GM18858 (cell line): ENCODE results near the gene SLIT3.
"Not testable (repeated sequence)": the region's sequence is repeated elsewhere in the genome, so short reads cannot be mapped to it uniquely, and the experiment has no call there.

Experiments
- ATAC-seq: cut with Tn5 transposase; IDR thresholded peaks from one replicate; pipeline ENCODE4 v1.9.1; 2021; ENCODE audit not compliant: unreplicated experiment

Gene SLIT3

DNA sequence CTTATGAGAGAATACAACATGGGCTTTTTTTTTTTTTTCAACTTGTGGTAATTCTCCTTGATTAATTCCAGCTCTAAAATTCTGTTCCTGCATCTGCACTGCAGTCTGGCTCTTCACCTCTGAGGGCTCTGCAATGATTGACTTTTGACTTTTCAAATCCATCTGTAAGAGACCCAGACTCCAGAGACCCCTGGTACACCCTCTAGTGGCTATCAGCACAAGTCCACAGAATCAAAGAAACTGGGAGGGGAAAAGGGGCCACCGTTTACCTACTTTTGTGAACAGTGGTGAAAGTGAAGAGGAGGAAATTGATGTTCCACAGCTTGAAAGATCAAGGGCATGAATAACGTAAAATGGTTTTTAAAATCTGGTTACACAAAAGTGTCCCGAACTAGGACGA lies 151.6 kb downstream of the SLIT3 start:
- ATAC-seq, result no peak

DNA sequence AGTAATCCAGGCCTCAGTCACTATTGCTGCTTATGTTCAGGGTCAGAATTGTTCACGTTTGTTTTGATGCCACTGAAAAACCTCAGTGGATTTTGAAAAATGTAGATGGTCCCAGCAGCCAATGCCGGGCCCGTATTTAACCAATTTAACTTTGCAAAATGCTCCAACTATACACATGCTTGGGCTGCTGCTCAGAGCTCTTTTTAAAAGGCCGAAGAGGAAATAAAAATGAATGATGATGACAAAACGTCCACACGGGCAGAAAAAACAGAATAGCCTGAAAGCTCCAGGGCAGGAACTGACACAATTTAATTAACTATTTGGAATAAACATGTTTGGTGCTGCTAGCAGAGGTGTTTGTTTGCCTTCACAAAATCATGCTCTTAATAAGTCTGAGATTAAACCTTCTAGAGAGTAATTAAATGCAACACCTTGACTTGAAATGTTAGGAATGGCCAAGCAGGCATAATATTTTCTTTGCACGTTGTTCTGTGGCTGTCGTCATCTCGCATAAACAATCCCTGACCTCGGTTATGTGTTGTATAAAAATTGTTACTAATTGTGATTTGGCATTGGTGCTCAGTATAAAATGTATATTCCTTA lies 152.7 kb downstream of the SLIT3 start:
- ATAC-seq, result no peak

DNA sequence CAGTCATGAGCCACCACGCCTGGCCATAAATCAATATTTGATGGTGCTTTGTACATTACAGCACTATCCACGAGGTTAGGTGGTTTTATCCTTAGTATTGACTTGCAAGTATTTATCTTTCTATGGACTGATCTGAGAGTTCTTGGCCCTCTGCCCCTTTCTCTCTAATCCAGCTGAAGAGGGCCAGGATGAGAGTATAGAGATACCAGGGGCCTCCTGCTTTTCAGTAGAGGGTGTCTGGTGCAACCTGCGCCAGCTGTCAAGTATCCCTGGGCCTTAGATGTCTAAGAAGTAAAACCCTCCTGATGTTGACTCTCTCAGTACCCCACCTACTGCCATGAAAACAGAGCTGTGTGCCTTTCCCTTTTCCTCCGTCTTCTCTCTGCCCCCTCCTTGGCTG lies 153.4 kb downstream of the SLIT3 start:
- no peak for ATAC-seq

DNA sequence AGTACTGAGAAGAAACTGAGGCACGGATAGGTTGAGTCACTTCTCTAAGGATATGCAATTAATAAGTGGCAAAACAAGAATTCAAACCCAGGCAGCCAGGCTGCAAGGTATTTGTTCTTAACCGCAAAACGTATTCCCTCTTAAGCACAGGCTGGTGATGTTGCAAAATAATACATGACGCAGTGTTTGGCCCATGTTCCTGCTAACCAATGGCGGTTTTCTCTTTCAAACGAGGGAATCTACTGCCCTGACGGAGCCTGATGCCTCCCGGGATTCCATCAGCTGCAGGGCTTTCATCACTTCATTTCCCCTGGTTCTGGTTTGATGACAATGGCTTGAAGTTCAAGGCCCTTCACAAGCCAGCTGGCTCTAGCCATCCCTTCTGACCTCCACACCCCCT lies 154.8 kb downstream of the SLIT3 start:
- no peak for ATAC-seq

- no peak for ATAC-seq
Observed at GRCh38 chr5:169142264-169142970, 158.5 kb downstream of the SLIT3 start.

DNA sequence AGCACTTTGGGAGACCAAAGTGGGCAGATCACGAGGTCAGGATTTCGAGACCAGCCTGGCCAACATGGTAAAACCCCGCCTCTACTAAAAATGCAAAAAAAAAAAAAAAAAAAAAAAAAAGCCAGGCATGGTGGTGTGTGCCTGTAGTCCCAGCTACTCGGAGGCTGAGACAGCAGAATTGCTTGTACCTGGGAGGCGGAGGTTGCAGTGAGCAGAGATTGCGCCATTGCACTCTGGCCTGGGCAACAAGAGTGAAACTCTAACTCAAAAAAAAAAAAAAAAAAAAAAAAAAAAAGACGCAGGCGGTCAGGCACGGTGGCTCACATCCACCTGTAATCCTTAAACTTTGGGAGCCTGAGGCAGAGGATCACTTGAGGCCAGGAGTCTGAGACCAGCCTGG lies 160.7 kb downstream of the SLIT3 start:
- not testable (repeated sequence) for ATAC-seq

DNA sequence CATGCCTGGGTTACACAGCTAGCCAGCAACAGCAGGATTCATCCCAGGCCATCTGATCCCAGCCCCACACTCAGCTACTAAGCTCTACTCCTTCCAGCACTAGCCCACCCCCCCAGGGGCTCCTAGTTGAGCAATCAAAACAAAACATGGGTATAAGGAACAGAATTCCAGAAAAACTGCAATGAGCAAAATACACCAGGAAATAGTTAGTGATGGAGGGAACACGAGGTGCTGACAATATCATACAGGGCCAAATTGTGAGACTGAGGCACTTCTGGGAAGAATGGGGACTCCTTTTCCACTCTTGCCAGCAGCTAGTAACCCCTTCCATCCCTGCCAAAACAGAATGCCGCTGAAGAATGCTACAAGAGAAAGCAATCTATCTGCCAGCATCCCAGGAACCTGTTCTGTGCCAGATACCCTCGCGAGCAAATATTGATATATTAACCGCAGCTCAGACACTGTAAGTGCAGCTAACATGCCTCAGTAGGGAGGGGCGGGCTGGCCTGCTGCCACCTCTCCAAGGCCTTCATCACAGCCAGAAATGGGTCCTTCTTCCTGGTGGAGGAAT lies 161.4 kb downstream of the SLIT3 start:
- ATAC-seq, result no peak

GRCh38 chr5:169133531-169133930 lies 167.4 kb downstream of the SLIT3 start:
- ATAC-seq, result no peak

DNA sequence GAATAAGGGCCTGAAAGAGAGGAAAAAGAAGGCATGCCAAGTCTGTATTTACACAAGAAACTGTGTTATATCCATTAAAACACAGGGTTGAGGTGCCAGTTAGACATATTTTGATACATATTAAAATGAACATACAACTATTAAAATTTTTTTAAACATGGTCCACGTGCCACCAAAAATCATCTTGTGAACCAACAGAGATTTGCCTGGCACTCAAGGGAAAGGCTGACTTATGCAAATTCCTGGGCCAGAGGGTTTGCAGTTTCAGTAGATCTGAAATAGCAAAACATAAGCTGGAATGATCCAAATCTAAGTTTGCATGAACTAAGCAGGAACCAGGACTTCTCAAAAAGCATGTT lies 168.7 kb downstream of the SLIT3 start:
- no peak for ATAC-seq

DNA sequence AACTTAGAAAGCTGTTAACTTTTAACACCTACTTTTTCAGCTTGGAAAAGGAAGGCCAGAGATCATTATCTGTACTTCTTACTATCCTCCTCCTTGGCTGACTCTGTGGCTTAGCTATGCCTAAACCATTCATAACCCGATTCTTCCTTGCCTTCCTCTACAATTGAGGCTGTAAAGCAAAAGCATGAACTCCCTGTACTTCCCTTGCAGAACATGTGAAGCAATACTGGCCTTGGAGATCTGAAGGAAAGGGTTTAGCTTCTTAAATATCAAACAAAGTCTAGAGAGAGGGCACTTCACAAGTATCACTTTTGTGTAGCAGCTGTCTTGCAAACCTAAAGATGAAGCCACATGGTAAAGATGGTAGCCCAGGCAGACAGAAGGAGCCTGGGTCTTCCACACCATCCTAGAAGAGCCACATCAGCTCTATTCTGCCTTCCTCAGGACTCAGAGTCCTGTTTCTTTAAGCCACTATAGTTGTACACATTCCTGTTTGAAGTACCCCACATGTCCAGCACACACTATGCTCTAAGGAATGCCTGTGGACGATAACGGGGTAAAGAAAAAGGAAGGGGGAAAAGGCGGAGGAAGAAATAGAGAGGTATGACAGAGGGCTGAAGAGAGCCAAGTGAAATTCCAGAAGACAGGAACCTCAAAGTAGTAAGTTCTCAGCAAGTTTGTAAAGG lies 169.2 kb downstream of the SLIT3 start:
- ATAC-seq, result no peak

DNA sequence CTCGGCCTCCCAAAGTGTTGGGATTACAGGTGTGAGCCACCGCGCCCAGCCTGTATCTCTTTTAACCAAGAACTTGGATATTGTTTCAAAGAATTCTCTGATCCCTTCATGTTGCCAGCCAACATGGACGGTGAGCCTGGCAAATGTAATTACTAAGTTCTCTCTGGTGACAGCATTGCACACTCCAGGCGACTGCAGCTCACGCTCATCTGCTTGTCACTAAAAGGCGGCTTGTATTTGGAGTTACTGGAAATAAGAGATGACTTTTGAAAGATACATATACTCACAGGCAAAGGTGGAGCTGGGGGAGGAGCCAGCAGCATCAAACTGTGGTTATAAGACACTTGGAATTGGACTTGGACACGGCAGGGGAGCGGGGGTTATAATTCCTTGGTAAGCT lies 172.3 kb downstream of the SLIT3 start:
- no peak for ATAC-seq

DNA sequence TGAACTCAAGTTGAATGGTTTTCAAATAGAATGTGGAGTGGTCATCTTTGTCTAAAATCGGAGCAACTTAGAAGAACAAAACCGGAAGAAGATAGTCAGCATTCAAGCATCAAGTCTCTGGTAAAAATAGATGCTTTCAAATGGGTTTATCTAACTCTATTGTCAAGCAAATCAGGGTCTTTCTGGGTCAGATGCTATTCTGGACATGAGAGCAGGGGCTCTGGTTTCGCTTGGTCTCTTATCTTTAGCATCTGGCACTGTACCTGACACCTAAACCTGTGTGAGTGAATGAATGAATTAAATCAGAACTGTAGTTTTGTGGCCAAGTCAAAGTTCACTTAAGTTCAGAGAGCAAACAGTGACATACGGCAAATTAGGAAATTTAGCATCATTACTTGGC lies 173.5 kb downstream of the SLIT3 start:
- no peak for ATAC-seq

- no peak for ATAC-seq
Observed at GRCh38 chr5:169126481-169127021, 174.4 kb downstream of the SLIT3 start.

GRCh38 chr5:169125571-169125970 lies 175.4 kb downstream of the SLIT3 start:
- no peak for ATAC-seq

GRCh38 chr5:169122951-169123350 lies 178.0 kb downstream of the SLIT3 start:
- no peak for ATAC-seq

DNA sequence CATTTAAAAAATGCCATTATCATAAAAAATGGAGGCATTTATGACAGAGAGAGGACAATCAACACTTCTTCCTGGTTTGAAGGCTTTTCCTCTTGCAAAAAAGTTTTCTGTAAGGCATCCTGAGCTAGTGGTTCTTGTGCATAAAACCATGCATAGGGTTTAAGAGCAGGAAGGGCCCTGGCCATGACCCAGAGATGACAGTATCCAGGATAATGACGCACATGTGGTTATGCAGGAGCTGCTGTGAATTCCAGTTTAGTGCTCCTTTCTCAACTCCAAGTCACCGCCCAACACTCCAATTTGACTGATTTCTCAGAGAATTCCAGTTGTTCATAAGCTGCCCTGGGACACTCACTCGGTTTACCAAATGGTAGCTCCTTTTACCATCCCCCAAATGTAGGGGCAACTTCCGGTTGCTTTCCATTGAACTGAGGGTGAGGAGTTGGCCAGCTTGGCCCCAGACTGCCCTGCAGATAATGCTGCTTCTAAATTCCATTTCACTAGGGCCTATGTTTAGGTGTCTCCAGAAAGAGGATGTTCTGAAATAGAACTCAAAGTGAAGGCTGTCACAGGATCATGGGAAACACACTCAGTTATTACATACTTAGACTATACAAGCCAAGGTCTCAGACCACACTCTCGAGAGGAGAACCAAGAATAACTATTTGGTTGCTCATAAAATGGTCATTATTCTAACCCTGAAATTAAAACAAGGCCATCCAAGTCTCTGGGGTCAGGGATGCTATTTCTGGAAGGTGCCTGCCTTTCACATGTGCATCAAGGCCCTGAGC lies 179.1 kb downstream of the SLIT3 start:
- no peak for ATAC-seq

DNA sequence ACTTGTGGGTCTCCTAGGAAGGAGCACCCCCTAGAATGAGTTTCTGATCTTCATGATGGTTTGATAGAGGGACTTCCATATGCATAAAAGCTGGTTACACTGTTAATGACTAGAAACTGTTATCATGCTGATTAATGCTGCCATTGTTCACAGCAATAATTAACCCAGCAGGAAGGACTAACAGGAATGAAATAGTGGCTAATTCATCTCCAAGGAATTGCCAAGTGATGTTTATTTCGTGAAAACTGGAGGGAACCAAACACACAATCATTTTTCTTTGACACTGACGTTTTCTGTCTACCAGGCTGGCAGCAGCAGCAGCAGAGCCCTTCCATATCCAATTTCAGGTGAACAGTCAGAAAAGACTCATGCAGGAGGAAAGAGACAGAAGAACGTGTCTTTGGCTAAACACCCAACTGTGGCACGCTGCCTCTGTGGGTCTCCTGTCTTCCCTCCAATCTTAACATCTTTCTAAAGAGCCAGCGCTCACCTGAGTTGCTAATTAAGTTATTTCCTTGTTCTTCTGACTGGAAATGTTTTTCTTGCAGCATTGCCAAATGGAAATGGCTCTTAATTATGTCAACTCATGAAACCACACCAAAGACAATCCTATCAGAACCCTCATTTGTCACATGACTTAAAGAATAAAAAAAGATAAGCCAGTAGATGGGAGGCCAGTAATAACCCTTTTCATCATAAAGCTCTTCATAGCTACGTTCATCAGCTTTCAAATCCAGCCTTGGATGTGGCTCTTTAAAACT lies 181.5 kb downstream of the SLIT3 start:
- no peak for ATAC-seq

GRCh38 chr5:169116961-169117461 lies 183.9 kb downstream of the SLIT3 start:
- no peak for ATAC-seq

- no peak for ATAC-seq
Observed at GRCh38 chr5:169115461-169116124, 185.3 kb downstream of the SLIT3 start.
